NCI-H187 (cell line): ENCODE measurements around the gene SUPV3L1.
A peak's percentile ranks its signal among the peaks of the same experiment; 100 is the strongest.
"Not testable (repeated sequence)": the region's sequence is repeated elsewhere in the genome, so short reads cannot be mapped to it uniquely, and the experiment has no call there.

Source experiments
- DNase-seq, 2 experiments: peaks; one replicate each; lab custom pipeline; 2025; lab: John Stamatoyannopoulos, UW

SUPV3L1 gene

DNA sequence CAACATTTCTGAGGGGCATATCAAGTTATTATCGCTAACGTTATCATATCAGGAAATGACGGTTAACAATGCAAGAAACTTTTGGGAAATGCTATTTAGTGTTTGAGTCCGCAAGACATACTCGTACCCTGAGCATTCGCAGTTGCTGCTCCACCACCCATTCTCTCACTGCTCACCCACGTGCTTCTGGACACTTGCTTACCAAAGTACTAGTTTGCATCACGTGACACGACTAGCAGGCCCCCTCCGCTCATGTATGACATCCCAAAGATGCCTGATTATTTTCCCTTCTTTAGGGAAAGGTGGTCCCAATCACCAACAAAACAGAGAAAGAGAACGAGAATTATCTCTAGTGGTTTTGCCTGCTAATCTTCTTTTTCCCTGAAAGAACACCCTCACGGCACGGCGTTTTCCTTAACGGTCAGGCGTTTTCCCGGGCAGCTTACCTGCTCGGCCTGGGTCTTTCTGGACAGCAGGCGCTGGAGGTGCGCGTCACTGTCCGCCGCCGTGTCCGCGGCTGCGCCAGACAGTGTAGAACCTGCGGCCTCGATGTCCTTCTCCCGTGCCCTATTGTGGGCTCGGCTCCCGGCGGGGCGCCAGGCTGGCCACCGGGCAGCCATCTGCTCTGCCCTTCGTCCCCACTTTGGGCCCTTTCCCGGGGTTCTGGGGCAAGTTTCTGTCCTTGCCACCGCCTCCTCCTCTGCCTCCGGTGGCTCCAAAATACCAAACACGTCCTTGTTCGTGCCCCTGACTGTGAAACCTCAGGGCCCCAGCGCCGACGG lies at the start of gene SUPV3L1:
SUPV3L1 (plus strand) TSS at position 492 of the 782 bp plus-strand sequence; CDS start at position 550, 58 bp downstream.
- peak; percentile 73 to 88 for DNase-seq

DNA sequence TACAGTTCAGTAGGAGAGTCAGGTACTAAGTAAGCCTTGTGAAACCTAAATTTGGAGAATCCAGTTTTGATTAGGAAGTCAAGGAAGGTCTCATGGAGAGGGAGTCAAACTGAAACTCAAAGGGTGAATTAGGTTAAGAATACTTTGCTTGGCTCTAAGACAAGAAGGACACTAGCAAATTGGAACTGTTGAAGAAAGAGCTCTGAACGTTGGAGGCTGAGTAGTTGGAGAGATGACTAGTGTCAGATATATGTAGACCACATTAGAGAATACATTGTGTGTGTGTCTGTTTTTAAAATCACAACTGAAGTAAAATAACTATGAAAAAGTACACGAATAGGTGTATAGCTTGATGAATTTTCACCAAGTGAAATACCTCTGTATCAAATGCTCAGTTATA lies 49.8 kb upstream of the SUPV3L1 start:
- no peak for DNase-seq

DNA sequence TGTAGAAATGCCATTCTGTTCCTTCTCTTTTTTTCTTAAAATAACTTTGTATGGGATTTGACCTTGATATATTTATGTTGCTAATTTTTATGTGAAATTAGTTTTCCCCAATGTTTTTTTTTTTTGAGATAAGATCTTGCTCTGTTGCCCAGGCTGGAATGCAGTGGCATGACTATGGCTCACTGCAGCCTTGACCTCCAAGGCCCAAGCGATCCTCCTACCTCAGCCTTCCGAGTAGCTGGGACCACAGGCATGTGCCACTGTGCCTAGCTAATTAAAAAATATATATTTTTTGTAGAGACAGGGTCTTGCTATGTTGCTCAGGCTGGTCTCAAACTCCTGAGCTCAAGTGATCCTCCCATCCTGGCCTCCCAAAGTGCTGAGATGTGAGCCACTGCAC lies 40.1 kb upstream of the SUPV3L1 start:
- DNase-seq, result no peak

DNA sequence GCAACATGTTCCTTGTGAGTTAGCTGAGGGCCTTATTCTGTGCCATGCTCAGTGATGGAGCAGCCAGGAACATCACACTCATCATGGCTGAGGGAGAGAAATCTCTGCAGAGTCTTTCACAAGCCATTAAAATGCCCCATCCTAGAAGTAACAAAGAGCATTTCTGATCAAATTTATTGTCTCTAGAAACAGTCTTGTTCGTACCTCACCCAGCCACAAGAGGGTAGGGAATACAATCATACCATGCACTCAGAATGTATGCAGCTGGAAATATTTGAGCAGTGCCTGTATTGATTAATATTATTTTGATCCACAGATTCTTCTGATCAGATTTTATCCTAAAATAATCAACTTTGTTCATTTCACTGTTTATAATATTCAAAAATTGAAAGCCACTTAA lies 38.7 kb upstream of the SUPV3L1 start:
- DNase-seq, result no peak

DNA sequence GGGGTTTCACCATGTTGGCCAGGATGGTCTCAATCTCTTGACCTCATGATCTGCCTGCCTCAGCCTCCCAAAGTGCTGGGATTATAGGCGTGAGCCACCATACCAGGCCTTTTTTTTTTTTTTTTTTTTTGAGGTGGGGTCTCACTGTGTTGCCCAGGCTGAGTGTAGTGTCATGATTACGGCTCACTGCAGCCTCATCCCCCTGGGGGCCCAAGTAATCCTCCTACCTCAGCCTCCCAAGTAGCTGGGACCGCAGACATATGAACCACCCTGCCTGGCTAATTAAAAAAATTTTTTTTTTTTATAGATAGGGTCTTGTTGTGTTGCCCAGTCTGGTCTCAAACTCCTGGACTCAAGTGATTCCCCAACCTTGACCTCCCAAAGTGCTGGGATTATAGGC lies 38.0 kb upstream of the SUPV3L1 start:
- DNase-seq, result not testable (repeated sequence)

DNA sequence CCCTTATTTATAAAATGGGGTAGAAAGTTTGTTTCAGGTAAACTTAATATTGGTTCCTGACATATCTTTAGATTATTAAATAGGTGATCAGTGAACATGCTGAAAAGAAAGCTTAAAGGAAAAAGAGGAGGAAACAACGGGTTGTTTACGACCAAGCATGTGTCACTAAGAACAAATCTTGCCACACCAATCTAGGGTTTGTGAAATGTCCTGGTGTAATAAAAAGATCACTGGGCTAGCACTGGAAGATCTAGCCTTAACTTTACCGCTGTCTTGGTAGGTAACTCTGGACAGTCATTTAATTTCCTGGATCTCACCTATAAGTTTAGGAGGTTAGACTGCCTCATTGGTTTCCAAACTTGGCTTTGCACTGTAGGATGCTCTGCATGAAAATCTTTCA lies 37.1 kb upstream of the SUPV3L1 start:
- no peak for DNase-seq

DNA sequence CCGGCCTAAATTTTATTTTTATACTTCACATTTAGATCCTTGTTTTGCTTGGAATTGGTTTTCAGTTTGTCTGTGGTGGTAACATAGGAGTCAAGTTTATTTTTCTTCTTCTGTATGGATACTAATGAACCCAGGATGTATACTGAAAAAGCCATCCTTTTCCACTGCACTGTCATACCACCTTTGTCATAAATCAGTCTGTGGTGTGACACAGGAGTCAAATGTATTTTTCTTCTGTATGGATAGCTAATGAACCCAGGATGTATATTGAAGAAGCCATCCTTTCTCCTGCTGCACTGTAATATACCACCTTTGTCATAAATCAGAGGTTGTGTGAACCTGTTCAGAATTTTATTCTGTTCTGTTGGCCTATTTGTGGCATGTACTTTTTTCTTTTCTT lies 34.7 kb upstream of the SUPV3L1 start:
- no peak for DNase-seq

DNA sequence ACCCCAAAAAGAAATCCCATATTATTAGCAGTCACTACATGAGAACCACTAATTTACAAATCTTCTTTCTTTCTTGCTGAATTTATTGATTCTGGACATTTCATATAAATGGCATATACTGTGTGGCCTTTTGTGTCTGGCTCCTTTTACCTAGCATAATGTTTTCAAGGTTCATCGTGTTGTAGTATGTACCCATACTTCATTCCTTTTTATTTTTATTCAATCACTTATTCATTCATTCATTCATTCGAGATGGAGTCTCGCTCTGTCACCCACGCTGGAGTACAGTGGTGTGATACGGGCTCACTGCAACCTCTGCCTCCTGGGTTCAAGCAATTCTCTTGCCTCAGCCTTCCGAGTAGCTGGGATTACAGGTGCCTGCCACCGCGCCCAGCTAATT lies 34.2 kb upstream of the SUPV3L1 start:
- no peak for DNase-seq

DNA sequence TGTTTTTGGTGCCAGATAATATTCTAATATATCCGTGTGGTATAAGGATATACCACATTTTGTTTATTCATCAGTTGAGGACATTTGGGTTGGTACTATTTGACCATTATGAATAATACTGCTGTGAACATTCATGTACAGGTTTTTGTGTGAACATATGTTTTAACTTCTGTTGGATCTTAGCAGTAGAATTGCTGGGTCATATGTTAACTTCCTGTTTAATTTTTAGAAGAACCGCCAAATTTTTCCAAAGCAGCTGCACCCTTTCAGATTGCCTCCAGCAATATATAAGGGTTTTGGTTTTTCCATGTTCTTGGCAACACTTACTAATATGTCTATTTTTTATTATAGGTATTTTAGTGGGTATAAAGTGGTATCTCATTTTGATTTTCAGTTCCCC lies 33.3 kb upstream of the SUPV3L1 start:
- DNase-seq, result no peak

DNA sequence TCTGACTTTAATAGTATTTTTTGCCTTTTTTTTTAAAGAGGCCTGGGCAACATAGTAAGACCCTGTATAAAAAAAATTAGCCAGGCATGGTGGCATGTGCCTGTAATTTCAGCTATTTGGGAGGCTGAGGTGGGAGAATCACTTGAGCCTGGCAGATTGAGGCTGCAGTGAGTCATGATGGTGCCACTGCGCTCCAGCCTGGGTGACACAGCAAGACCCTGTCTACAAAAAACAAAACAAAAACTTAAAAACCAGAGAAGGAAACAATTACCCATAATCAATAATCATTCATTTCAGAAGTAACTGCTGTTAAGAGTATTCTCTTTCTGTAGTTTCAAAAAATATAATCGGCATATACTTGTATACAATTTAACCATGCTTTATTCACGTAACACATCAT lies 28.1 kb upstream of the SUPV3L1 start:
- no peak for DNase-seq

DNA sequence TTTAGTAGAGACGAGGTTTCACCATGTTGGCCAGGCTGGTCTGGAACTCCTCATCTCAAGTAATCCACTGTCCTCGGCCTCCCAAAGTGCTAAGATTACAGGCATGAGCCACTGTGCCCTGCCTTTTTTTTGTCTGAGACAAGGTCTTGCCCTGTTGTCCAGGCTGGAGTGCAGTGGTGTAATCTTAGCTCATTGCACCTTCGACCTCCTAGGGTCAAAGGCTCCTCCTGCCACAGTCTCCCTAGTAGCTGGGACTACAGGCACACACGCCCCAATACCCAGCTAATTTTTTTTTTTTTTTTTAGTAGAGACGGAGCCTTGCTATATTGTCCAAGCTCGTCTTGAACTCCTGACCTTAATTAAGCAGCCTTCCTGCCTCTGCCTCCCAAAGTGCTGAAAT lies 26.8 kb upstream of the SUPV3L1 start:
- no peak for DNase-seq

DNA sequence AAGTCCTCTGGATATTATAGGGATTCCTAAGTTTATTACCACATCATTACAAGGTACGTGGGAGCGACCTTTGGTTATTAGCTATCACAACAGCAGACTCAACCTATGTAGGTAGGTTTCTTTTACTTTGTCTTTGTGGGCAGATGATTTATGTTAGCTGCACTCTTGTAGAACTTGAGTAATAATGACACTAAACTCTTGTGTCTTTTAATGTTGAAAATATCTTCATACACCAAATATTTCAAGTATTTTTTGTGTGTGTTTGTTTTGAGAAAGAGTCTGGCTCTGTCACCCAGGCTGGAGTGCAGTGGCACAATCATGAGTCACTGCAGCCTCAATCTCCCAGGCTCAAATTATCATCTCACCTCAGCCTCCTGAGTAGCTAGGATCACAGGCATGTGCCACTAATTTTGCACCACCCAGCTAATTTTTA lies 19.2 kb upstream of the SUPV3L1 start:
- DNase-seq, result no peak

DNA sequence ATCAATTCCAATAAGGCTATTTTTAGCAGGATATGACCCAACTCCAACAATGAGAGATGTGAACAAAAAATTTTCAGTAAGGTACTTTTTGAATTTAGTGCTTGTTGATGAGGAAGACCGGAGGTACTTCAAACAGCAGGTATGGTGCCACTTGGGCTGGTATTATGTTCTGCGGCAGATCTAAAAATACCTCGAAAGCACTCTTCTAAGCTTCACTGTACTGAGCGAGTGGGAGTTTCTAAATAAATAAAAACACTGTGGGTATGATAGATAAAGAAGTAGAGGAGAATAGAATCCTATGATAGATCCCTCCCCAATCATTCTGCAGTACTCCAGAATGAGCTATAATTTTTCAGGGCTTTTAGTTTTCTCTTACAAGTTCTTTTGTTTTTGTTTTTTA lies 11.5 kb upstream of the SUPV3L1 start:
- DNase-seq, result no peak

DNA sequence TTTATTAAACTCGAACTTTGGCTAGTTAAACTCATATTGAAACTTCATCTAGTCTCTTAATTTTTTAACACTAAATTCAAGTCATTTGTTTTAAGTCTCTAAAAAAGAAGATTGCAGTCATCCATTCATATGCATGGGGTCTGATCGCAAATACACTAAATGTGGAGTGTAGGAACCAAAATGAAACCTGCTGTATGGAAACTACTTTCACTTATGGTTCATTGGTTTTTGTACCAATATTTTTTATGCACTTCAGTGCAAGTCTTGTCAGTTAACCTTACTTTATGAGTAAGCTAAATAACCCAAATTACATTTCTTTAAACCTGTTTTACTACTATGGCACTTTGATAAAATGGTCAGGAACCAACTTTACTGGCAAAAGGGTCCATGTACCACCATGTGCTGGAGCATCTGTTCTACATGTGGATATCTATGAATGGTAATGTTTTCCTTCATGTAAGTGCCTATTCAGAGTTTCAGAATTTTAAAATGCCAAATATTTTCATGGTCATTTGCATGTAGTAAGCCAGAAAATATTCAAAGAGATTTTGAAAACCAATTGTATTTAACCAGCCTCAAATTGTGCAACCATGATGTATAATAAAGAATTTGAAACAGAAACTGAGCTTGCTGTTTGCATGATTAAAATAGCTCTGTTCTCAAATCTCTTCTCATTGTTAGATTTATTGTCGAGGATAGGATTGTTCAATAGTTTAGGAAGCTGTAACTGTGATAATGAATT lies 7.6 kb upstream of the SUPV3L1 start:
- DNase-seq, result no peak

DNA sequence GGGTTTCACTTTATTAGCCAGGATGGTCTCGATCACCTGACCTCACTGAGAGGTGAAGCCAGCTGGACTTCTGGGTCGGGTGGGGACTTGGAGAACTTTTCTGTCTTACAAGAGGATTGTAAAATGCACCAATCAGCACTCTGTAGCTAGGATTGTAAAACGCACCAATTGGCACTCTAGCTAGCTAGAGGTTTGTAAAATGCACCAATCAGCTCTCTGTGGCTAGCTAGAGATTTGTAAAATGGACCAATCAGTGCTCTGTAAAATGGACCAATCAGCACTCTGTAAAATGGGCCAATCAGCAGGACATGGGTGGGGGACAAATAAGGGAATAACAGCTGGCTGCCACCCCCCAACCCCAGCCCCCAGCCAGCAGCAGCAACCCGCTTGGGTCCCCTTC lies 4.7 kb upstream of the SUPV3L1 start:
- DNase-seq, result not testable (repeated sequence)

DNA sequence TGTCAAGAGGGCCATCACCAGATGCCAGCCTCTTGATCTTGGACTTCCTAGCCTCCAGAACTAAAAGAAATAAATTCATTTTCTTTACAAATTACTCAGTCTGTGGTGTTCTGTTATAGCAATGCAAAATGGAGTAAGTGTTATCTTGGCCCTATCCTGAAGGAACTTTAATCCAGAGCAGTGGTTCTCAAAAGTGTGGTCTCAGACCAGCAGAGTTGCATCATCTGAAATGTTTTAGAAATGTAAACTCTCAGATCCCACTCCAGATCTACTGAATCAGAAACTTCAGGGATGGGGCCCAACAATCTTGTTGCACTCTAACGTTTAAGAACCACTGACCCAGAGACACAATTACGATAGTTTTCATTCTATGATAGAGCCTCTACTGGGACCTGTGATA lies 3.2 kb upstream of the SUPV3L1 start:
- DNase-seq, result no peak

DNA sequence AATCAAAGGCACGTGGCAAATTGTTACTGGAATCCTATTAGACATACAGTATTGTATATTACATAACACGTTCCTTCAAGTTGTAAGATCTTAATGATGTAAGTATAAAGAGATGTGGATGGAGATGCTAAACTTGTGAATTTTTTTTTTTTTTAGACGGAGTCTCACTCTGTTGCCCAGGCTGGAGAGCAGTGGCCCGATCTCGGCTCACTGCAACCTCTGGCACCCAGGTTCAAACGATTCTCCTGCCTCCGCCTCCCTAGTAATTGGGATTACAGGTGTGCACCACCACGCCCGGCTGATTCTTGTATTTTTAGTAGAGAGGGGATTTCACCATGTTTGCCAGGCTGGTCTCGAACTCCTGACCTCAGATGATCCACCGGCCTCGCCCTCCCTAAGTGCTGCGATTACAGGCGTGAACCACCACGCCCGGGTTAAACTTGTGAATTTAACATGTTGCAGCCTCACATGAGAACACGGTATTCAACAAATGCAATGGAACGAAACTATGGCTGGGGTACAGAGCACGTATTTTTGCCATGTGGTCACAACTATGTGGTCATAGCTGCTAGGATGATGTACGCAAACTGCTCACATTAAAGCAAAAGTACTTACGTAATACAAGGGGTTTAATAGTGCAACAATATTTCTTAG lies 818 bp upstream of the SUPV3L1 start:
- DNase-seq, result no peak

DNA sequence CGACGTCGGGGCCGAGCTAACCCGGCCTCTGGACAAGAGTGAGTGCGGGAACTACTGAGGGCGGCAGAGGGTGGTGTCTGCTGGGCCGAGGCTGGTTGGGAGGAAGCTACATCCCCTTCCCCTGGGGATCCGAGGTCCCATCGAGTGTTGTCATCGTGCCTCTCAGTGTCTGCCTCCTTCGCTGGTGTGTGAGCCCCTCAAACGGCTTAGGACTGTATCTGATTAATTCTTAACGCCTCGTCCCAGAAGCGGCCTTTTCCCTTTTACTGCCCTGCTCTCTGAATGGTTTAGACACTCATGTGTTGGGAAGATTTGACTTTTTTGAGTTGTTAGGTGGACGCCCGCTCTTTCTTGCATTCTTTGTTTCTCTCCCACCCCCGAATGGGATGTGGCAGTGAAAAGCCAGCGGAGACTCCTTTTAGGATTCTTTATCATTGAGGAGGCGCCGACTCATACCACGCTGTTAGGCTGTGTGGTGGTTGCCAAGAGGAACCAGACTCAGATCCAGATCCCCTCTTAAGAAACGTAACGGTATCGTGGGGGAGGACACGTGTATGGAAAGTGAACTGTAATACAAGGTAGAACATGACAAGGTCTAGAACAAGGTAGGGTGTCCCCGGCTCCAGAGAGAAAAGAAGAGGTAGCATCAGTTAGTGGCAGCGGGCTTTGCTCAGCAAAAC lies 631 bp downstream of the SUPV3L1 start:
- DNase-seq, result no peak

DNA sequence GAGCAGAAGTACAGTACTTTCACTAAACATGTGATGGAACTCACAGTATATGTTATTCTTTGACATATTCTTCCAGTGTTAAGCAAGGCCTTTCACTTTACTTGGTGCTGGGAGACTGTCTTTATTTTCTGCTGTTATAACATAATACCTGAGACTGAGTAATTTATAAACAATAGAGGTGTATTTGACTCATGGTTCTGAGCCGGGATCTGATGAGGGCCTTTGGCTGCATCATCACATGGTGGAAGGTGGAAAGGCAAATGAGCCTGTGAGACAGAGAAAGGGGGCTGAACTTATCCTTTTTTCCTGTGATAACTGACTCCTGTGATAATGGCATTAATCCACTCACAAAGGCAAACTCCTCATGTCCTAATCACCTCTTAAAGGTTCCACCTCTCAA lies 1.4 kb downstream of the SUPV3L1 start:
- no peak for DNase-seq

DNA sequence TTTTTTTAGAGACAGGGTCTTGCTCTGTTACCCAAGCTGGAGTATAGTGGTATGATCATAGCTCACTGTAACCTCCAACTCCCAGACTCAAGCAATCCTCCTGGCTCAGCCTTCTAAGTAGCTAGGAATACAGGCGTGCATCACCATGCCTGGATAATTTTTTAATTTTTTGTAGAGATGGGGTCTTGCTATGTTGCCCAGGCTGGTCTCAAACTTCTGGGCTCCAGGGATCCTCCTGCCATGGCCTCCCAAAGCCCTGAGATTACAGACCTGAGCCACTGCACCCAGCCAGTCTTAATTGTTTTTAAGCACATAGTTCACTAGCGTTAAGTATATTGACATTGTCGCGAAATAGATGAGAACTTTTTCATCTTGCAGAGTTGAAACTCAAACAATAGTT lies 2.0 kb downstream of the SUPV3L1 start:
- no peak for DNase-seq

DNA sequence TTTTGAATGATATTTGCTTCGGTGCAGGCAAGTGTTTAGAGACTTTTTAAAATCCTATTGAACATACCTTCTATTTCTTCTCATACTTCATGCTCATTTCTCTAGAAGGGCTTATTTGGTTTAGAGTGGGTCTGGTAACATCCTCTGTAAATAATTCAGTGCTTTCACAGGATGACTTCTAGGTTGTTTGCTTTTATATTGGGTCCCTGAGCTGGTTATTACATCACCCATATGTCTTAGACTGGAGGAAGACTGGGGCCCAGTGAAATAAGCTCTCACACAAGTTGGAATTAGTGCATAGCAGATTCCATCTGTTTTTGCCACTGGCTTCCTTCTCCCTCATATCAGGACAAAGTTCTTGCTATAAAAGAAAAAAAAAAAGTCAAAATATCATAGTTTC lies 6.5 kb downstream of the SUPV3L1 start:
- no peak for DNase-seq

DNA sequence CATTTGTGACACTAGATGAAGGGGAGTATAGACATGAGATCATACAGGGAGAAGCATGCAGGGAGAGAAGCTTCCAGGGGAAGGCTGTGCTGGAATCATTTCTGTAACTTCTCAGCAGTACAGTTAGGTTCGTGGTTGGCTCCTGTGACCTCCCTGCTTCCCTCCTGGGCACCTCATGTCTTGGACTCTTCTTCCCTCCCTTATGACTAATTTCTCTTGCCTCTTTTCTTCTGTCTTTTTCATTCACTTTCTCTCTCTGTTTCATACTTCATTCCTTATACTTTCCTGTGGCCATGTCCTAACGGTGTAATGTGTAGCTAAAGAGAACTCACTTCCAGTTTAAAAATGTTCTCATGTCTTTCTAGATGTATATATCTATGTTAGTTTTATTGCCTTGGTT lies 21.0 kb downstream of the SUPV3L1 start:
- no peak for DNase-seq
